Fibroblast of mammary gland (primary cell): ENCODE results near the gene PDHA2.

Experiments used
- DNase-seq: peaks from one replicate; pipeline ENCODE4 v3.0.0-alpha.2; 2010; ENCODE audit warnings: low read depth
- H3K4me3 ChIP-seq: 2 replicates; pipeline ENCODE4 v1.5.1; 2011; ENCODE audit warnings: low read depth, mild to moderate bottlenecking, low read length, moderate library complexity; ENCODE audit not compliant: control insufficient read depth
- CTCF ChIP-seq: conservative IDR thresholded peaks from 2 replicates; pipeline ENCODE4 v1.5.1; 2011; ENCODE audit warnings: low read depth, low read length, inconsistent platforms; ENCODE audit not compliant: control insufficient read depth, insufficient read depth

PDHA2 gene

GRCh38 chr4:95839891-95840290 is at the start of gene PDHA2:
Gene PDHA2 (plus strand): TSS chr4:95840093. CDS start chr4:95840151, 58 bp downstream.
- DNase-seq = no peak
- H3K4me3 ChIP-seq = no peak within 1 kb of the TSS
- TF ChIP-seq CTCF = no peak

- TF ChIP-seq CTCF = no peak
- H3K4me3 ChIP-seq = no peak overlapping the region
- DNase-seq = no peak
Measured at GRCh38 chr4:95798003-95798402, 41.9 kb upstream of the PDHA2 start.

- DNase-seq = no peak
- TF ChIP-seq CTCF = no peak
- H3K4me3 ChIP-seq = no peak overlapping the region
Measured at GRCh38 chr4:95798727-95799126, 41.2 kb upstream of the PDHA2 start.

- no peak for DNase-seq
- no peak overlapping the region for H3K4me3 ChIP-seq
- TF ChIP-seq CTCF = no peak
Measured at GRCh38 chr4:95821867-95822266, 18.0 kb upstream of the PDHA2 start.

GRCh38 chr4:95825546-95825945 is 14.3 kb upstream of the PDHA2 start:
- DNase-seq = no peak
- TF ChIP-seq CTCF = no peak
- no peak overlapping the region for H3K4me3 ChIP-seq

DNA sequence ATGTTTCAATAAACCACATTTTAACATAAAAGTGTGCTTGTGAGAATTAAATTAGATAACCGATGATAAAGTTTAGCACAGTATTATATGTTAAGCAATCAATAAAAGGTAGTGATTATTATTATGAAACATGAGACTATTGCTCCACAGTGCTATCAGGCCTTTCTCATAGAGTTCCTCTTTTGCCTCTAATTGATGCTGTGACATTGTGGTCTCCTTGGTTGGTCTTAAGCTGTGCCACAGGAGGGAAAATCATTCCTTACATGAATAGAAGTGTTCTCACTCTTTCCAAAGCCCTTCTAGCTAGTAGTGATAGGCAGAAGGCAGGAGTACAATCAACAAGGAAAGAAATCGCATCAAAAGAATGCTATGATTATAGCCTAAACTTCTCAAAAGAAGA is 9.2 kb upstream of the PDHA2 start:
- DNase-seq = no peak
- no peak overlapping the region for H3K4me3 ChIP-seq
- TF ChIP-seq CTCF = no peak

- TF ChIP-seq CTCF = no peak
- DNase-seq = no peak
- no peak overlapping the region for H3K4me3 ChIP-seq
Measured at GRCh38 chr4:95831166-95831565, 8.7 kb upstream of the PDHA2 start.
